ENCODE data around the gene FYN.

GRCh38 chr6:111747396-111747795 is 125.9 kb downstream of the FYN start:
- no peak for TF ChIP-seq EZH2 (IDR thresholded peaks at IDR 0.05)
- TF ChIP-seq POLR2AphosphoS5 (IDR thresholded peaks at IDR 0.05; ENCODE audit: borderline replicate concordance, low read depth, low read length), result no peak
- no peak for TF ChIP-seq FOXP2 (optimal IDR thresholded peaks at IDR 0.05; ENCODE audit: control extremely low read depth, extremely low read length, insufficient read depth)
